NK-92 treated with Interleukin-12 subunit alpha and Interleukin-12 subunit beta, amount 100 ng/mL, for 24 hours (cell line): Measurements from ENCODE around the gene ENOSF1.
"Not testable (repeated sequence)": the region's sequence is repeated elsewhere in the genome, so short reads cannot be mapped to it uniquely, and the experiment has no call there.

Experiments
- DNase-seq: peaks from one replicate; lab custom pipeline; 2025; lab: John Stamatoyannopoulos, UW

Gene ENOSF1

DNA sequence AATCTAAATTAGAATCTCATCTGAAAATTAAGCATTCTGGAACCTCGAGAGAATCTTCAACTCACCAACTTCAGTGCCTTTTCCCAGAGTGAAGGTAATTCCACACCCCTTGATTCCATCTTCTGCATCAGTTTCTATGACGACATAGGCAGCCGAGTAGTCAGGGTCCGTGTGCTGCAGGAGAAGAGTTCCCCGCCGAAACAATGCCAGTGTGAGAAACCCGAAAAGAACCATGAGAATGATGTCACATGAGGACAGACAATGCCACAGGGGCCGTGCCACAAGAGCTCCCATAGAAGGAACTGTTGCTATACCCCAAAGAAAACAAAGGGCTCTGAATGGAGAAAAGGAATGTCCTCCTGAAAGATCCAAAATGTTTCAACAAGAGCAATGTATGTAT is 6.0 kb downstream of the ENOSF1 start:
- no peak for DNase-seq

DNA sequence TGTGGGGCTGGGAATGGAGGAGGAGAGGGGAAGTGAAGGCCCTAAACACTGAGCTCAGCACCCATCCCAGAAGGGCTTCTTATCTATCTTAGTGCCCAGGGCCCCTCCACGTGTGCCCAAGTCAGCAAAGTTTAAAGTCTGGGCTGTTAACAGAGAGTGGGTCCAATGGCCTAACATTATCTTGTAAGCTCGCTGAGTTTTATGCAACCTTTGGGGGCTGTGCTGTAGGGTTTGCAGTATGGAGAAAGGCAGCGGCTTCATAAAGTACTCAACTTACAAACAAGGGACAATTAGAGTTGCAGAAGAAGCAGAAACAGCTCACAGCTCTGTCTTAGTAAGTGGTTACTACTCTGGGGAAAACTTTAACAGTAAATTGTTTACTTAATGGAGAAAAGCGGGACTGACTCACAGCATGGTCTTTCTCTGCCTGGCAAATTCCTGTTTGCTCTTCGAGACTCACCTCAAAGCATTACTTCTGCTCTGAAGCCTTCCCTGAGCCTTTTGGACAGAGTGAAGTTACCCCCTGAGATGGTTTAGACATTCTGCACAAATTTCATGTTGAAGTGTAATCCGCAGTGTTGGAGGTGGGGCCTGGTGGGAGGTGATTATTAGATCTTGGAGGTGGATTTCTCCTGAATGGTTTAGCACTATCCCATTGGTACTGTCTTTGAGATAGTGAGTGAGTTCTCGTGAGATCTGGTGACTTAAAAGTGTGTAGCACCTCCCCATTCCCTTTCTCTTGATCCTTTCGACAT is 9.0 kb downstream of the ENOSF1 start:
- no peak for DNase-seq

- DNase-seq, result no peak
Observed at GRCh38 chr18:697800-698199, 14.6 kb downstream of the ENOSF1 start.

DNA sequence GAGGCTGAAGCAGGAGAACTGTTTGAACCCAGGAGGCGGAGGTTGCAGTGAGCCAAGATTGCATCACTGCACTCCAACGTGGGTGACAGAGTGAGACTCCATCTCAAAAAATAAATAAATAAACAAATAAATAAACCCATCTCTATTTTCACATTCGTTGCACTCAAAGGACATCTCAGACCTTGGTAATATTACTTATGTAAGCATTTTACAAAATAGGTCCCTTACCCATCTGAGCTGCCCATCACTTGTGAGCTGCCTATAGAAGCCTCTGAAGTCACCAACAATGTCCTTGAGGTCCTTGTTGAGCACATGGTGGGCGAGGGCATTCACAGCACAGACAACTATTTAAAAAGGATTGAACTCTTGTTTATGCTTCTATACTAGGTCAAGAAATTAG is 15.4 kb downstream of the ENOSF1 start:
- DNase-seq, result no peak

GRCh38 chr18:693466-694187 is 18.8 kb downstream of the ENOSF1 start:
- DNase-seq, result no peak

- DNase-seq, result no peak
Observed at GRCh38 chr18:692824-693223, 19.6 kb downstream of the ENOSF1 start.

DNA sequence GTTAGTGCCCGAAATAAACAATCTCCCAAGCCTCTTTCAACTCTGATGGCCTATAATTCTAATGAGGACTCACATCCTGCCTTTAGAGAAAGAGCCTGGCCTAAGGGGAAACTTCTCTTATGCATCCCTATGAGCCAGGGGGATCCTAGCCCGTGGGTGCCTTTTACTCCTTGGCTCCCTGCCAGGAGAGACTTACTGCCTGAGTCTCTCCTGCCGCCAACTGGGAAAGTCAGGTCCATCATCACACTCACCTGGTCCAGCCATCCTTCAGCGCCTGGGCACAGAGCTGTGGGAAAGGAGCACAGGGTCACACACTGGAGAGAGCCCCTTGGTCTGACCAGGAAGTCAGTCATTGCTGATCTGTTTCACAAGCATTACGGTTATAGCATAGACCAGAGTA is 24.1 kb downstream of the ENOSF1 start:
- no peak for DNase-seq

DNA sequence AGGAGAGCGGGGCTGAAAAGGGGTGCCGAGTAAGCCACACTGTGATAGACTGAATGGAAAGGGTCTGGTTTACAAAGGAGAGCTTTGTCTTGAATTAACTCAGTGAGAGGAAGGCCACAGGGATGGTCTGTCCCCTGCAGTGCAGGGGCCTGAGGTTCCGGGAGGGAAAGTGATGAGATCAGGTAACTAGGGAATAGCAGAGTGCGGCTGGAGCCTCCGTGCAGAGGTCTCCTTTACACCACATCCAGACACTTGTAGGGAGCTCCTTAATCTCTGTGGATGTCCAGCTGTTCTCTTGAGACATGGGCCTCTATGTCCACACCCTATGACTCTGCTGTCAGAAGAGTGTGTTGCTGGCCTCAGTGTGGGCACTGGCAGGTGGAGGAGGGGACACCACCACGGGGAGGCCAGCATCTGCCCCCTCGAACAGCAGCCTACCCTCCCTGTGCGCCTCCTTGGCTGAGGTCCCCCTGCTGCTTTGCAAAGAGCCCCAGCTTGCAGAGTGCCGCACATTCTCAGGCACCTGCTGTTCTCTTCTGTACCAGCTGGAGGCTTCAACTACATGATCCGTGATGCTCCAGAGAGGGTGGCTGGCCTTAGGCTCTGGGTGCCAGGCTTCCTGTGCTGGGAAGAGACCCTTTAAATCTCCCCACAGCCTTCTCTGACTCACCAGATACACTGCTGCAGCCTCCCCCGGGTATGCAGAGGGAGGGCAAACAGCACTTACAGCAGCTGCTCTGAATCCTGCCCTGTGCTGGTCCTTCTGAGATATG is 25.9 kb downstream of the ENOSF1 start:
- no peak for DNase-seq

DNA sequence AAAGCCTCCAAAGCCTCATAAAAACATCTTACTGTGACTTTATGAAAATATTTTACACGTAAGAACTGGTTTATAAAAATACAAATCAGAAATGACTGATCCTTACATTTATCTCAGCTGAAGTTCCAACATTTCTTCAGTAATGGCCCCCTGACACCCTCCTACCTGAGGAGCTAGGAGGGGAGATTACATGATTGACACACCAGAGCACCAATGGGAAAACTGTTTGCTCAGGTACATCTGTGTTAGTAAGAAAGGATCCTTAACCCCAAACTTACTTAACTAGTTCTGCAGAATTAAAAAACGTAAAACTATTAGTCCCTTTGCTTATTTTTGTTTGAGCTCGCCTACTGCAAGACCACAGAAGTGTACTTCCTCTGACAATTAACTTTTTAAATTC is 27.0 kb downstream of the ENOSF1 start:
- DNase-seq, result no peak

GRCh38 chr18:683531-683930 is 28.9 kb downstream of the ENOSF1 start:
- DNase-seq, result no peak

DNA sequence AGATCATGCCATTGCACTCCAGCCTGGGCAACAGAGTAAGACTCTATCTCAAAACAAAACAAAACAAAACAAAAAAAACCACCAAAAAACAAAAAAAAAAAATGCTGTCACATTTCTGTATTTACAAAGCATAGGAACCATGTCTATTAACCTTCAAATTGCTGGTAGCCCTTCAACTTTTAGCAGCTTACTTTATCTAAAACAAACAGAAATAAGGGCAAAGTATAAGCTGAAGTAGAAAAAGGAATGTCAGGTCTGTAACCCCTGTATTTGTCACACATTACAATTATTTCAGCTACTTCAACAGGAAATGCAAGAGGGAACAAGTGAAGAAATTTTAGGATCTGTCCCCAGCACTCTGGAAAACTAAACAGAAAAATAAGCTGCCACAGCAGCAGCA is 29.6 kb downstream of the ENOSF1 start:
- DNase-seq, result no peak

DNA sequence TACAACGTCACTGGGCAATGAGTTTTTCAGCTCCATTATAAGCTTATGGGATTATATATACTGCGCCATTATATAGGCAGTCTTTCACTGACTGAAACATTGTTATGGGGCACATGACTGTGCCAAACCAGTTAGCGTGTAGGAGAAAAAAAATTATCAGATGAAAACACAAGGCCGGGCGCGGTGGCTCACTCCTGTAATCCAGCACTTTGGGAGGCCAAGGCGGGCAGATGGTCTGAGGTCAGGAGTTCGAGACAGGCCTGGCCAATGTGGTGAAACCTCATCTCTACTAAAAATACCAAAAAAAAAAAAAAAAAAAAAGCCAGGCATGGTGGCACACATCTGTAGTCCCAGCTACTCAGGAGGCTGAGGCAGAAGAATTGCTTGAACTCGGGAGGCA is 30.0 kb downstream of the ENOSF1 start:
- not testable (repeated sequence) for DNase-seq

DNA sequence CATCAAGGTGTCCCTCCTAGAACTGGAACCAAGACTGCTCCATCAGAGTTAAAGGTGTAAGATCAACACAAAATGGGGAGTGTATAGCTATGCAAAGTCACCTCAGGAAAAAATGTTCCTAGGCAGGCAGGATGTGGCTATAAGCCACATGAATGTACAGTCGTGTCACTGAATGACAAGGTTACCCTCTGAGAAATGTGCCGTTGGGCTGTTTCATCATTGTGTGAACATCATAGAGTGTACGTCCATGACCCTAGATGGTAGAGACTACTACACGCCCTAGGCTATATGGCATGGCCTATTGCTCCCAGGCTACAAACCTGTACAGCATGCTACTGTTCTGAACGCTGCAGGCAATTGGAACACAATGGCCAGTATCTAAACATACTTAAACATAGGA is 30.4 kb downstream of the ENOSF1 start:
- peak; percentile 8 for DNase-seq

- no peak for DNase-seq
Observed at GRCh38 chr18:680392-680791, 32.0 kb downstream of the ENOSF1 start.

DNA sequence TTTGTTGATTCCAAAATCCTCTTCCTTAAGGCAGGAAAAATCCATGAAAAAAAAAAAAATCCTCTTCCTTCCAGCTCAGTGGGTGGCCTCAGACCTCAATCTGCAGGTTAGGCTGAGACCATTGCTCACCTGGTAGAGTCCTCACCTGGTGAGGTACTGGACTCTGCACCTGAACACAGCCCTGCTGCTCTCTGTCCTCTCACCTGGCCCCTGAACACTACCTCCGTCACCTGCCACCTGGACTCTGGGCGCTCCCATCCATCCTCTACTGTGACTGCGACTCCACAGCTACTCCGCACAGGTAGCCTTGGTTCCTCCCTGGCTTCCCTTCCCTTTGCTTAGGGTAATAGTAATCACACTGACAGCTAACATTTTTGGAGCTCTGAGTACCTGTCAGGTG is 32.9 kb downstream of the ENOSF1 start:
- DNase-seq, result no peak

DNA sequence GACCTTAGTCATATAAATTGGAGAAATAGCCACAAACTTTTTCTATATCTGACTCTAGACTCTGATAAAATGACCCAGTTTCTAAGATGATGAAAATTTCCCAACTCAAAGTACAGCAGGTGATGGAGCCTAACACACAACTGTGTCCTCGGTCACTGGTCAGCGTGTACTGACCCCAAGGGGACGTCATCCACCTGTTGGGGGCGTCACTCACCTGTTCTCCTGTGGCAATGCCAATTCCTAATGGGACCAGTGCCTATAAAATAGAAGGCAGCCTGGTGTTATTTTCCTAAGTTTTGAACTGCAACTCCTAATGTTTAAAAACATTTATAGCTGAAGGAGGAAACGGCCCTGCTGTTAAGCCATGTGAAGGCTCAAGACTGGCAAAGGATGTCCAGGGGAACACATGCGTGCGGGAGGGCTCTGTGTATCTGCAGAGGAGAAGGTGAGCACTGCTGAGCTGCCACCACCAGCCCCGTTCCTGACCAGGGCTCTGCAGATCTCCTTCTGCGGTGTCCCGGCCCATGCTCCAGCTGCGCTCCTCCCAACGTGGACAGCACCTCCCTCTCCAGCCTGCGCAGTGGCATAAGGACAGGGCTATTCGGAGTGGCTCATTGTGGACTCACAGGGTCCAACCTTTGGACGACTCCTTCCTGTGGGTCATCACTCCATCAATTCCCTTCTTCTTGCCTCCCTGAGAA is 33.8 kb downstream of the ENOSF1 start:
- no peak for DNase-seq

DNA sequence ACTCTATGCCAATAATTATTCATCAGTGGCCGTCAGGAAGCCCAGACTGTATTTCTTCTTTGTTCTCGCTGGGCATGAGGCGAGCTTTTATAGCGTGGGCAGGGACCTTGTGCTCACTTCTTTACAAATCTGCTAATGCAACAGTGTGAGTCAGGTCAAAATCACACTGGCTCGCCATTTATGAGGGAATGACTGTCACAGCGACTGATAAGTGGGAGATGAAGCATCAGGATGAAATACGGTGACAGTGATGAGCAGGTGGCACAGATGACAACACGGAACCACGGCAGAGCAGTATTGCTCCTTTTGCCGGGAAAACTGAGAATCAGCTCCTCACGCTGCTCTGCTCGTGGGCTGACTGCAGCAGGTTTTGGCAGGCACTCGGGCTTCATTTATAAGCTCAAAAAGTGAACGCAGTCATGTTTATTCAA is 34.5 kb downstream of the ENOSF1 start:
- no peak for DNase-seq

DNA sequence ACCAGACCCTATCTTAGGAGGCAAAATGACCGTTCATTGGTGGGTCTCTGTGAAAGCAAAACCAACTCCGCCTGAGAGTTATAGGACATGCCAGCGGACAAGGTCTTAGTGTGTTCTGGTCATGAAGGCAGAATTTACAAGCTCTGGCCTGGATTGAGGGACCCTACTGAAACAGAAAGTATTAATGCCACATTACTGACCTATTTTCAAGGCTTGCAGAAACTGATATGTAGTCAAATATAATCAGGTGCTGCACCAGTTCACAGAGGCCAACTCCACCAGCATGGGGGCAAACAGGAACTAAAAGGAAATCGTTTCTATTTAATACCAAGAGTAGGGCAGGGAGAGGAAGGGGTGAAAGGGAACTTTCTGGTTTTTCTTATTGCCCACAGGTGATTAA is 35.3 kb downstream of the ENOSF1 start:
- DNase-seq, result no peak

GRCh38 chr18:676736-677135 is 35.7 kb downstream of the ENOSF1 start:
- DNase-seq, result no peak

GRCh38 chr18:676069-676468 is 36.4 kb downstream of the ENOSF1 start:
- no peak for DNase-seq

- no peak for DNase-seq
Observed at GRCh38 chr18:675307-675706, 37.1 kb downstream of the ENOSF1 start.

- no peak for DNase-seq
Observed at GRCh38 chr18:673769-674168, 38.7 kb downstream of the ENOSF1 start.
